Activated CD4-positive, CD25-positive, alpha-beta regulatory T cell treated with anti-CD3 and anti-CD28 coated beads, Interleukin-2, amount 50 U/mL, for 24 hours (primary cell): ENCODE data around the gene PARD3.

Experiments used
- ATAC-seq, 2 donors: fragments of 150-1000 bp; cut with Tn5 transposase; one replicate each; pipeline ENCODE4 v1.10.0; 2021; ENCODE audit warnings: mild to moderate bottlenecking in 1 of 2, moderate library complexity in 1 of 2

Gene PARD3

GRCh38 chr10:34737772-34738169 is 77.3 kb downstream of the PARD3 start:
- ATAC-seq, result no peak

GRCh38 chr10:34736976-34737771 is 77.9 kb downstream of the PARD3 start:
- ATAC-seq, result no peak

DNA sequence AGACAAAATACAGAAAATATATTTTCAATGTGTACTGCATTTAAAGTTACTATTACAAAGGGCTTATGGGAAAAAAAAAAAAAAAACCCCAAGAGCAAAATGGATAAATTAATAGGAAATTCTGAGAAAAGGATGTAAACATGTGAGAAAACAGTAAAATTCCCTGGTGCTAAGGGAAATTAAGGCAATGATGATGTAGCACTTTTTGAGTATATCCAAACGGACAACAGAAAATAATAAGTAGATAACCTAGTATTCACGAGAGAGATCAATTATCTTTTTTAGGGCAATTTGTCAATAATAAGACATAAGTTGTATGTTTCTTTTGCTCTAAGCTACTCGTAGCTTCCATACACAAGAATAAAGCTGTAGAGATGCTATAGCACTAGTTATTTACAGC is 80.2 kb downstream of the PARD3 start:
- no peak for ATAC-seq

DNA sequence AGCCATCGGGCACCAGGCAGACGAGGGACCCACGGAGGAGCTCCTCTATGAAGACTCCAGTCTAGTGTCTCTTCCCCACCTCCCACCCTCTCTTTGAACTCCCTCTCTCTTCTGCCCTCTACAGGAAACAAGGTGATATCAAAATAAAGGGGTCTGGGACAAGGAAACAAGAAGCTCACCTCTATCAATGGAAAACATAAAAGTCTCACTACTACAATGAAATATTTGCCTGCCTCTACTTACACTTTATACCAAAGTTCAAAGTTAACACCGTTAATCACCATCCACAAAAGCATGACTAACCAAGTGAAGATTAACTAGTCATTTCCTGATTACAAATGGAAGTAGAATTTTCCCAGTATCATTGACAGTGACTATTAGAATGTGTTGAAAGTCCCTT is 82.2 kb downstream of the PARD3 start:
- ATAC-seq, result no peak

- ATAC-seq, result no peak
Measured at GRCh38 chr10:34731885-34732701, 83.0 kb downstream of the PARD3 start.

- no peak for ATAC-seq
Measured at GRCh38 chr10:34731213-34731612, 83.9 kb downstream of the PARD3 start.

GRCh38 chr10:34730726-34731125 is 84.4 kb downstream of the PARD3 start:
- no peak for ATAC-seq

DNA sequence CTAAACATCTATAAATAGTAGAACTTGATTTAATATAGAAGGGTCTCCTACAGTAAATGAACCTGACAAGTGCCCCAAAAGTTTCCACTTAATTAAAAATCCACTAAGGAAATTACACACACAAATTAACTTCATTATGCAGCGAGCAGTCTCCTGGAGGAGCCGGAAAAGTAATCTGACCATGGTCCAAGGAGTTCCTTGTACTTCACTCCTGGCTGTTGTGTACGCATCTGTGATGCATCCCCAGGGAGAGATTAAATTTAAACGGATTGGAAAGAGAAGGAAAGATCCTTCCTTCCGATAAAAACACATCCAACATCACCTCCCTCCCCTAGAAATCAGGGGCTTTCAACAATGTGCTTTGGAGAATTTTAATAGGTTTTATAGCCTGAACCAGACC is 85.5 kb downstream of the PARD3 start:
- ATAC-seq, result no peak

GRCh38 chr10:34728361-34728760 is 86.7 kb downstream of the PARD3 start:
- no peak for ATAC-seq

DNA sequence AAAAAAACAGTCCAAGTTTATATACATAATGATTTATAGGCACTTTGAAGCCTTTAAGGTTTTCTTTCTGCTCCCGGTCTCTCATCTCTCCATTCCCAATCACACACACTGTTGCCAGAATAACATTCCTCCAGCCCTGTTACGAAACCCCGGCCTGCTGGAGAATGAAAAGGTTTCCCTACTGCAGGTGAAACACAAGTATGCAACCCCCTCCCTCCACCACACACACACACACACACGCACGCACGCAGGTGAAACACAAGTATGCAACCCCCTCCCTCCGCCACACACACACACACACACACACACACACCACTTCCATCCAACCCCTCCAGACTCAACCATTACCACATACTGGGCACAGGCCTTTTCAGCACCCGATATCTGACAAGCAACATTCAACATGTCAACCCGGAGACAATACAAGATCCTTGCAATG is 87.5 kb downstream of the PARD3 start:
- ATAC-seq, result no peak

DNA sequence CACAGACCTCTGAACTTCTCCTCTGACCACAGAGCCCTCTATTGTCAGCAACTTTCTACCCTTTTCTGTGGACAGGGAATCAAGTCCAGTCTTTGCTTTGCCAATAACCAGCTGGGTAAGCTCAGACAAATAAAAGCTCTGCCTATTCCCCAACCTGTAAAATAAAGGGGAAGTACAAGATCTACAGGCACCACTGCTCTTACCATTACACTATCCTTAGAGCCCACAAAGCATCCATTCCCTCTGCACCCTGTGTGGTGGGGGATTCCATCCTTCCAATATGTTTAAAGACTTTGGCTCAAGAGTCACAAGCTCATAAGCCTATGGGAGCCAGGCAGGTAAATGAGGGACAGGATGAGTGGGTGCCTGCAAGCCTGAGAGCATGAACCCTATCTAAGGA is 88.2 kb downstream of the PARD3 start:
- no peak for ATAC-seq

DNA sequence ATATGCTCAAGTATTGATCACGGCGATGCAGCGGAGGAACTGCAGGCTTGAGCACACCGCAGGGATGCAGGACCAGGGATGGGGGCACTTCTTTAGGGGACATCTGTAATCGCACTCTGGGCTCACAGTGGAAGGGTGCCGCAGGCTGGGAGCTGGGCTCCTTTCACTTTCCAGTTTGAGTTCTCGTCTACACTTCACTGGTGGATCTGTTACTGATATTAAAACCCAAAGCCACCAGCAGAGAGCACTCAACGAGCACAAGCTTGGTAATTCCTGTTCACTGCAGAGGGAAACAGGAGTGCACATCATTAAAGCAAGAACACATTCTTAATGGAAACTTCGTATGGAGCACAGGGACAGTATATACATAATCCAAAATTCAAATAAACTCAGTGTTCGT is 91.3 kb downstream of the PARD3 start:
- ATAC-seq, result no peak

GRCh38 chr10:34722404-34722803 is 92.7 kb downstream of the PARD3 start:
- no peak for ATAC-seq

GRCh38 chr10:34721208-34721840 is 93.8 kb downstream of the PARD3 start:
- no peak for ATAC-seq

GRCh38 chr10:34719746-34720145 is 95.3 kb downstream of the PARD3 start:
- no peak for ATAC-seq

DNA sequence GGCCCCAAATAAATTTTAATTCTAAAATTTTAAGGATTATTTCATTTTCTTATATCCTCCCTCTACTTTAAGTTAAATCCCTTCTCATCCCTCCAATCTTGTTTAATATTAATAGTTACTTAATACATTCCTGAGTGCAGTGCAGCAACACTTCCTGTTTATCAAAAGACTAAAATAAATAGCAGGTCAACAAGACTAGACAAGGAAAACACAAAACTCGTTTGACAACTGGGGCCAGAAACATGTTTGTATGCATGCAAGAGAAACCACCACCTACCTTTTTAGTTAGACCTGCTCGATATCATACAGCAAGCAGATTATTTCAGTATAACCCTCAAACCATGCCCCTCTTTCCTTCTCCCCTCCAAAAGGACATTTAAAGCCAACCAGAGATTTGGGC is 95.8 kb downstream of the PARD3 start:
- no peak for ATAC-seq

- ATAC-seq, result no peak
Measured at GRCh38 chr10:34717429-34717828, 97.7 kb downstream of the PARD3 start.

GRCh38 chr10:34716958-34717357 is 98.1 kb downstream of the PARD3 start:
- no peak for ATAC-seq

DNA sequence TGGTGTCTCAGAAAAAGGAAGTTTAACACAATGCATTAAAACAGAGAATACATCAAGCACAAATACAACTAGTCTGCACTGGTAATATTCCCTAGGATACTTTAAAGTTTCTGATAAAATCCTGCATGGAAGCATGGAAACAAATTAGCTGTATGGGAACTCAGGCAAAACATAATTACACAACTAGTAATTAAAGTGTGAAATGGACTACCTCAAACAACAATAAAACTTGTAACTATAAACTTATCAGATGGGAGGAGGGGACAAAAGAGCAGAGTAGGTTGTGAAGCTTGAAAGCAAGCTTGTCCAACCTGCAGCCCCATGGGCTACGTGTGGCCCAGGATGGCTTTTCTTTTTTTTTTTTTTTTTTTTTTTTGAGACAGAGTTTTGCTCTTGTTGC is 98.9 kb downstream of the PARD3 start:
- ATAC-seq, result no peak

GRCh38 chr10:34715511-34716187 is 99.4 kb downstream of the PARD3 start:
- no peak for ATAC-seq

DNA sequence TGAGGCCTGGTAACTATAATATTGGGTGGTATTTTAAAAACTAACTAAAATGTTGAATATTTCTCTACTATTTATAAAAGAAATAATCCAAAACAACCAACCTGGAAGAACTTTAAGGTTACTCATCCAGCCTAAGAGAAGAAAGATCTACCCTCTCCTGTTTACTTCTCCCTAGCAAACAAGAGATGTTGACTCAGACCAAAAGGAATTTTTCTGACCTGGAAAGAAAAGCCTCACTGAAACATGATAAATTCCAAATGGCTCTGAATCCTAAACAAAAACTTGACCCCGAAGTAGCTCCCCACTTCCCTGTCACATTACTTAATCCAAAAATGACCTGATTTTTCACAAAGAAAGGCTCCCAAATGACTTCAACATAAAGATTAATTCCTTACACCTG is 101.2 kb downstream of the PARD3 start:
- ATAC-seq, result no peak

DNA sequence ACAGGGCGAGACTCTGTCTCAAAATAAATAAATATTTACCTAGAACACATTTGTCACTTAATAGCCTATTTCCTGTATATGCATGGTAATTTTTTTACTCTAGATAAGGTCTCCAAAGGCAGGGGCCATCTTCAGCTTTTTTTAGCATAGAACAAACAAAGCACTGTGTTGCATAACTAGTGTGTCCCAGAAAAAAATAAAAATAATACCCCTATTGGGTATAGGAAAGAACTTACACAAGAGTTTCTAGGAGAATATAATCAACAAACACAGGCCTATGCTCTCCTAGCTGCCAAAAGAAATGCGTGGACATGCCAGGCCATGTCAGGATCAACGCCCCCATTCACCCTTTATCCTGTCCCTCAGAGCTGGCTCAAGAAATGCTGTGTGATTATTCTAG is 103.6 kb downstream of the PARD3 start:
- ATAC-seq, result no peak

DNA sequence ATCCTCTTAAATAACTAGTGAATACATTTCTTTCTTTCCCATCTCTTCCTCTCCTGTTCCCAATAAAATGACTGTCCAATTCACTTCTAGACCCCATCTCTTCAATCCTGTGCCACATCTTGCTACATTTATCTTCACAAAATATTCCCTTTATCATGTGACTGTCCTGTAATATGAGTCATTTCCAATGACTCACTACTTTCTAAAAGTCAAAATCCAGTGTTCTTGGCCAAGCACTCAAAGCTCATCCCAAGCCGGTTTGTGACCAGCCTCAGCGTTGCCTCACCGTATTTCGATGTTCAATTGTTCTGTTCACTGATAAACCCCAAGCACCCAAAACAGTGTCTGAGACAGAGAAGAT is 104.7 kb downstream of the PARD3 start:
- ATAC-seq, result no peak
